HEK293 (cell line): ENCODE data around the gene KIFAP3.

Experiments
- GLIS2 ChIP-seq: fragments of 450-650 bp; formaldehyde crosslinking; IDR thresholded peaks from 2 replicates; pipeline ENCODE4 v1.5.1; 2016; ENCODE audit warnings: missing biosample characterization, missing genetic modification characterization
- SP2 ChIP-seq: fragments of 450-650 bp; formaldehyde crosslinking; IDR thresholded peaks from 2 replicates; pipeline ENCODE4 v1.5.1; 2016; ENCODE audit warnings: missing biosample characterization, missing genetic modification characterization
- YY1 ChIP-seq: fragments of 450-650 bp; formaldehyde crosslinking; IDR thresholded peaks from 2 replicates; pipeline ENCODE4 v1.5.1; 2018; ENCODE audit warnings: missing biosample characterization, missing genetic modification characterization
- ZFP41 ChIP-seq: fragments of 450-650 bp; formaldehyde crosslinking; IDR thresholded peaks from 2 replicates; pipeline ENCODE4 v1.5.1; 2016; ENCODE audit warnings: missing biosample characterization, missing genetic modification characterization, borderline replicate concordance
- ZNF324 ChIP-seq: fragments of 450-650 bp; formaldehyde crosslinking; IDR thresholded peaks from 2 replicates; pipeline ENCODE4 v1.5.1; 2016; ENCODE audit warnings: missing biosample characterization, missing genetic modification characterization
- ZSCAN23 ChIP-seq: fragments of 450-650 bp; formaldehyde crosslinking; IDR thresholded peaks from 2 replicates; pipeline ENCODE4 v1.5.1; 2016; ENCODE audit warnings: missing biosample characterization, missing genetic modification characterization
- ZSCAN30 ChIP-seq: fragments of 450-650 bp; IDR thresholded peaks from 2 replicates; pipeline ENCODE4 v1.5.1; 2018; ENCODE audit warnings: missing biosample characterization, mild to moderate bottlenecking, missing genetic modification characterization, moderate library complexity
- TF ChIP-seq, protein P1 (sequence below): fragments of 450-650 bp; formaldehyde crosslinking; IDR thresholded peaks from 2 replicates; pipeline ENCODE4 v1.5.1; 2016; ENCODE audit warnings: missing biosample characterization, missing genetic modification characterization
- TF ChIP-seq, protein P2 (sequence below): fragments of 450-650 bp; formaldehyde crosslinking; IDR thresholded peaks from 2 replicates; pipeline ENCODE4 v1.5.0; 2017; ENCODE audit warnings: missing biosample characterization, missing genetic modification characterization, borderline replicate concordance
- TF ChIP-seq, protein P3 (sequence below): sonication (generic); formaldehyde crosslinking; IDR thresholded peaks from 2 replicates; pipeline ENCODE4 v1.8.1; 2022; ENCODE audit warnings: mild to moderate bottlenecking, moderate library complexity, missing genetic modification reagents
- TF ChIP-seq, protein P4 (sequence below): fragments of 450-650 bp; formaldehyde crosslinking; IDR thresholded peaks from 2 replicates; pipeline ENCODE4 v1.5.1; 2016; ENCODE audit warnings: missing biosample characterization, missing genetic modification characterization
- TF ChIP-seq, protein P5 (sequence below): fragments of 450-650 bp; formaldehyde crosslinking; IDR thresholded peaks from 2 replicates; pipeline ENCODE4 v1.5.1; 2016; ENCODE audit warnings: missing biosample characterization, missing genetic modification characterization

DNA sequence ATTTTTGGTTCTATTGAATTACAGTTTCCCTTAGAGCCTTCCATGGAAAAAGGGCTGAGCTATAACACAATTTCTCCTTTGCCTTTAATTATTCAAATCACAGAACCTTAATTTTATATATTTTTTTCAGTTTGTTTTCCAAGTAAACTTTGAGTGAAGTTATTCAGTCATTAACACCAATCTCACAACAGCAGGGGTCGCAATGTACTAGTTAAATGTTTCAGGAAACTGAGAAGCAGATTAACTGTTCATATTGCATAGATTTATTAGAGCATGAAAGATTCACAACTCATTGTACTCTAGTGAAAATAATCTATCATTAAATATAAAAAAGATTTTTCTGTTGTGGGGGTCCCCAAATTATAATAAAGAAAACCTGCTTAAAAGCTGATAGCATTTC, 64.1 kb downstream of the KIFAP3 start:
- TF ChIP-seq, protein P1, sequence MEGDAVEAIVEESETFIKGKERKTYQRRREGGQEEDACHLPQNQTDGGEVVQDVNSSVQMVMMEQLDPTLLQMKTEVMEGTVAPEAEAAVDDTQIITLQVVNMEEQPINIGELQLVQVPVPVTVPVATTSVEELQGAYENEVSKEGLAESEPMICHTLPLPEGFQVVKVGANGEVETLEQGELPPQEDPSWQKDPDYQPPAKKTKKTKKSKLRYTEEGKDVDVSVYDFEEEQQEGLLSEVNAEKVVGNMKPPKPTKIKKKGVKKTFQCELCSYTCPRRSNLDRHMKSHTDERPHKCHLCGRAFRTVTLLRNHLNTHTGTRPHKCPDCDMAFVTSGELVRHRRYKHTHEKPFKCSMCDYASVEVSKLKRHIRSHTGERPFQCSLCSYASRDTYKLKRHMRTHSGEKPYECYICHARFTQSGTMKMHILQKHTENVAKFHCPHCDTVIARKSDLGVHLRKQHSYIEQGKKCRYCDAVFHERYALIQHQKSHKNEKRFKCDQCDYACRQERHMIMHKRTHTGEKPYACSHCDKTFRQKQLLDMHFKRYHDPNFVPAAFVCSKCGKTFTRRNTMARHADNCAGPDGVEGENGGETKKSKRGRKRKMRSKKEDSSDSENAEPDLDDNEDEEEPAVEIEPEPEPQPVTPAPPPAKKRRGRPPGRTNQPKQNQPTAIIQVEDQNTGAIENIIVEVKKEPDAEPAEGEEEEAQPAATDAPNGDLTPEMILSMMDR (tag by site-specific recombination), result no peak
- TF ChIP-seq ZFP41 (tag by site-specific recombination), result no peak
- TF ChIP-seq, protein P2, sequence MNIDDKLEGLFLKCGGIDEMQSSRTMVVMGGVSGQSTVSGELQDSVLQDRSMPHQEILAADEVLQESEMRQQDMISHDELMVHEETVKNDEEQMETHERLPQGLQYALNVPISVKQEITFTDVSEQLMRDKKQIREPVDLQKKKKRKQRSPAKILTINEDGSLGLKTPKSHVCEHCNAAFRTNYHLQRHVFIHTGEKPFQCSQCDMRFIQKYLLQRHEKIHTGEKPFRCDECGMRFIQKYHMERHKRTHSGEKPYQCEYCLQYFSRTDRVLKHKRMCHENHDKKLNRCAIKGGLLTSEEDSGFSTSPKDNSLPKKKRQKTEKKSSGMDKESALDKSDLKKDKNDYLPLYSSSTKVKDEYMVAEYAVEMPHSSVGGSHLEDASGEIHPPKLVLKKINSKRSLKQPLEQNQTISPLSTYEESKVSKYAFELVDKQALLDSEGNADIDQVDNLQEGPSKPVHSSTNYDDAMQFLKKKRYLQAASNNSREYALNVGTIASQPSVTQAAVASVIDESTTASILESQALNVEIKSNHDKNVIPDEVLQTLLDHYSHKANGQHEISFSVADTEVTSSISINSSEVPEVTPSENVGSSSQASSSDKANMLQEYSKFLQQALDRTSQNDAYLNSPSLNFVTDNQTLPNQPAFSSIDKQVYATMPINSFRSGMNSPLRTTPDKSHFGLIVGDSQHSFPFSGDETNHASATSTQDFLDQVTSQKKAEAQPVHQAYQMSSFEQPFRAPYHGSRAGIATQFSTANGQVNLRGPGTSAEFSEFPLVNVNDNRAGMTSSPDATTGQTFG, result no peak
- TF ChIP-seq YY1 (tag by site-specific recombination), result no peak
- TF ChIP-seq, protein P3, sequence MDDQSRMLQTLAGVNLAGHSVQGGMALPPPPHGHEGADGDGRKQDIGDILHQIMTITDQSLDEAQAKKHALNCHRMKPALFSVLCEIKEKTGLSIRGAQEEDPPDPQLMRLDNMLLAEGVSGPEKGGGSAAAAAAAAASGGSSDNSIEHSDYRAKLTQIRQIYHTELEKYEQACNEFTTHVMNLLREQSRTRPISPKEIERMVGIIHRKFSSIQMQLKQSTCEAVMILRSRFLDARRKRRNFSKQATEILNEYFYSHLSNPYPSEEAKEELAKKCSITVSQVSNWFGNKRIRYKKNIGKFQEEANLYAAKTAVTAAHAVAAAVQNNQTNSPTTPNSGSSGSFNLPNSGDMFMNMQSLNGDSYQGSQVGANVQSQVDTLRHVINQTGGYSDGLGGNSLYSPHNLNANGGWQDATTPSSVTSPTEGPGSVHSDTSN (CRISPR knock-in tag), result no peak
- TF ChIP-seq, protein P4, sequence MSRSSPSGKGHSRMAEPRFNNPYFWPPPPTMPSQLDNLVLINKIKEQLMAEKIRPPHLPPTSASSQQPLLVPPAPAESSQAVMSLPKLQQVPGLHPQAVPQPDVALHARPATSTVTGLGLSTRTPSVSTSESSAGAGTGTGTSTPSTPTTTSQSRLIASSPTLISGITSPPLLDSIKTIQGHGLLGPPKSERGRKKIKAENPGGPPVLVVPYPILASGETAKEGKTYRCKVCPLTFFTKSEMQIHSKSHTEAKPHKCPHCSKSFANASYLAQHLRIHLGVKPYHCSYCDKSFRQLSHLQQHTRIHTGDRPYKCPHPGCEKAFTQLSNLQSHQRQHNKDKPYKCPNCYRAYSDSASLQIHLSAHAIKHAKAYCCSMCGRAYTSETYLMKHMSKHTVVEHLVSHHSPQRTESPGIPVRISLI, result no peak
- TF ChIP-seq, protein P5, sequence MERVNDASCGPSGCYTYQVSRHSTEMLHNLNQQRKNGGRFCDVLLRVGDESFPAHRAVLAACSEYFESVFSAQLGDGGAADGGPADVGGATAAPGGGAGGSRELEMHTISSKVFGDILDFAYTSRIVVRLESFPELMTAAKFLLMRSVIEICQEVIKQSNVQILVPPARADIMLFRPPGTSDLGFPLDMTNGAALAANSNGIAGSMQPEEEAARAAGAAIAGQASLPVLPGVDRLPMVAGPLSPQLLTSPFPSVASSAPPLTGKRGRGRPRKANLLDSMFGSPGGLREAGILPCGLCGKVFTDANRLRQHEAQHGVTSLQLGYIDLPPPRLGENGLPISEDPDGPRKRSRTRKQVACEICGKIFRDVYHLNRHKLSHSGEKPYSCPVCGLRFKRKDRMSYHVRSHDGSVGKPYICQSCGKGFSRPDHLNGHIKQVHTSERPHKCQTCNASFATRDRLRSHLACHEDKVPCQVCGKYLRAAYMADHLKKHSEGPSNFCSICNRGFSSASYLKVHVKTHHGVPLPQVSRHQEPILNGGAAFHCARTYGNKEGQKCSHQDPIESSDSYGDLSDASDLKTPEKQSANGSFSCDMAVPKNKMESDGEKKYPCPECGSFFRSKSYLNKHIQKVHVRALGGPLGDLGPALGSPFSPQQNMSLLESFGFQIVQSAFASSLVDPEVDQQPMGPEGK (tag by site-specific recombination), result no peak
- TF ChIP-seq ZNF324, result no peak
- no peak for TF ChIP-seq SP2 (tag by site-specific recombination)
- TF ChIP-seq ZSCAN30 (tag by site-specific recombination), result no peak
- TF ChIP-seq ZSCAN23, result no peak
- no peak for TF ChIP-seq GLIS2 (tag by site-specific recombination)
